Stimulated activated CD8-positive, alpha-beta memory T cell treated with anti-CD3 and anti-CD28 coated beads, Interleukin-2, amount 100 ng/mL, for 1 hour (primary cell): Measurements from ENCODE around the gene GPR62.

ENCODE experiments used
- DNase-seq, 2 donors: peaks; one replicate each; pipeline ENCODE4 v3.0.0-alpha.2; 2020; ENCODE audit warnings: low read depth in 2 of 2

The GPR62 gene

GRCh38 chr3:51954713-51955112 is 468 bp upstream of the GPR62 start:
- no peak for DNase-seq

- no peak for DNase-seq
Observed at GRCh38 chr3:51955893-51956770, 951 bp downstream of the GPR62 start.

GRCh38 chr3:51957520-51958205 is 2.5 kb downstream of the GPR62 start:
- no peak for DNase-seq

- no peak for DNase-seq
Observed at GRCh38 chr3:51958603-51959521, 3.7 kb downstream of the GPR62 start.

DNA sequence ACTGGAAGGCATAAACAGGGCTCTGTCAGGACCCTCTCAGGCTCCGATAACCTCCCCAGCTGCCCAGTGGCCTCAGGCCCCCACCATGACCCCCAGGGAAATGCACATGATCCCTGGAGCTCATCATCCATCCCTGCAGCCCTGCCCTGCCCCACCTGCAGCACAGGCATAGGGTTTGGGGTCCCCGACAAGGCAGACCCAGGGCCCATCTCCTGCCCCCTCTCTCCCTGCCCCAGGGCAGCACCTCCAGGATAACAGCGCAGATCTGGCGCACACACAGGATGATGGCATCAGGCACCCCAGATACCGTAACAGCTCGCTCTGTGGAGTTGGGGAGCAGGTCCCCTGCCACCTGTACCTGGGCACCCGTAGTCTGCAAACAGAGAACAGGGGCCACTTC is 4.5 kb downstream of the GPR62 start:
- DNase-seq: no peak

DNA sequence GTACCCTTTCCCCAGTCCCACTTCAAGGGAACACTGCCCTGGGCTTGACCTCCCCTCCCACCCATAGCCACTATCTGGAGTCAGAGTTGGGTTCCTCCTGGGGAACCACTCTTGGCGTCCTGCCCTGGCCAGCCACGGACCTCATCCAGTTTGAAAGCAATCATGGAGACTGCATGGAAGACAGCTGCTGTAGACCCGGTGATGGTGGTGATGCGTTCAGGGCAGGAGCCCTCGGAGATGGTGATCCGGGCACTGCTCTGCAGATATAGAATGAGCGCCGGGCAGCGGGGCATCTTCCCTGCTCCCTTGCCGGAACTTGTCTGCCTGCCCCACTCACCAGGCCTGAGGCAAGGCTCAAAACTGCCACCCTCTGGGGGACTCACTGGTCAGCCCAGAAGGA is 5.2 kb downstream of the GPR62 start:
- no peak for DNase-seq

DNA sequence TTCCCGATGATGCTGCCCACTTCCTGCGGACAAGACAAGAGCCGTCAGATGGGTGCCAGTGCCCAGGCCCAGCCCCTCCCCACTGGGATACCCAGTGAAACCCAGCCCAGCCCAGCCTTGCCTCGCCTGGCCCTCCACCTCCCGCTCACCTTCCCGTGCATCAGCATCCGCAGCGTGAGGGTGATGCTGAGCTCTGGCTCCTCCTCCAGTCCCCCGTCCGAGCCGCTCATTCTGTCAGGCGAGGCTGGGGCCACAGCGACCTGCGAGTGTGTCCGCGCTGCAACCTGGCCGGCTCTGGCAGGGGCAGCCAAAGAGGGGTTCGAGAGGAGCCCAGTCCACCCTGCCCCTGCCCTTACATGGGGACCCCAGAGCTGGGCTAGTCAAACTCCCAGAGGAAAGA is 5.8 kb downstream of the GPR62 start:
- DNase-seq: no peak

DNA sequence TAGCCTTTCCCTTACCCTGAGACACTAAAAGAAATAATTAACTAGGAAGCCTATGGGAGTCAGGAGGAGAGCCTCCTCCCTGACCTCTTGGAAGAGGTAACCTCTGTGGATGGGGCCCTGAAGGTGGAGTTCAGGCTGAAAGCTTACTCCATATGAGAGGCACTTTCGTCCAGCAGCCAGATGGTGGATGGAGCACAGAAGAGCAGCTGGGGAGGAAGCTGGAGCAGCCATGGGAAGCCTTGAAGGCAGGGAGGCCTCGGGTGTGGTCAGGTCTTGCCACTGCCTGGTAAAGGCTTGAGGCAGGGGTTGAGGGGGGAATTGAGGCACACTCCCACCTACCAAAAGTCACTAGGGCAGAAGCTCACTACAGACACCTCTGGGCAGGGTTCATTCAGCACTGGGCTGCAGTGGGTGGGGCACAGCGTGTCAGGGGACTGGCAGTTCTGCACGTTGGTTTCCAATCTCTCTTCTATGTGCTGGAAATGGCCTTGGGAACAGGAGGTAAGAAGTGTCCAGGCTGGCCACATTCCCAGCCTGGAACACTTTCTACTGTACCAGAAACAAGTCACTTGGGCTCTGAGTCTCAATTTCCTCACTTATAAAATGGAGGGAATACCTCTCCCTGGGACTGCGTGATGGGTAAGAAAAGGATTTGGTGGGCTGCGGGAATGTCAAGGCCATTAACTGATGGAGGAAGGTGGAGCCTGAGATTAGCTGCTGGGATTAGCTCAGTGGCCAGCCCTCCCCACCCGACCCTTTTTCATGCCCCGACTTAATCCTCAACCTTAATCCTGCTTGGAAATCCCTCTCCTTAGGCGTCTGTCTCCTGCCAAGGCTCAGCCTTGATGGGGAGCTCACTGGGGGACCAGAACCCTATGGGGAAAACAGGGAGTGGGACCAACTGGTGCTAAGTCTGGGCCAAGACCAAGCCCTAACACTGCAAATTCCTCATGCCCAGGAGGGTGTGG is 6.7 kb downstream of the GPR62 start:
- DNase-seq: no peak

DNA sequence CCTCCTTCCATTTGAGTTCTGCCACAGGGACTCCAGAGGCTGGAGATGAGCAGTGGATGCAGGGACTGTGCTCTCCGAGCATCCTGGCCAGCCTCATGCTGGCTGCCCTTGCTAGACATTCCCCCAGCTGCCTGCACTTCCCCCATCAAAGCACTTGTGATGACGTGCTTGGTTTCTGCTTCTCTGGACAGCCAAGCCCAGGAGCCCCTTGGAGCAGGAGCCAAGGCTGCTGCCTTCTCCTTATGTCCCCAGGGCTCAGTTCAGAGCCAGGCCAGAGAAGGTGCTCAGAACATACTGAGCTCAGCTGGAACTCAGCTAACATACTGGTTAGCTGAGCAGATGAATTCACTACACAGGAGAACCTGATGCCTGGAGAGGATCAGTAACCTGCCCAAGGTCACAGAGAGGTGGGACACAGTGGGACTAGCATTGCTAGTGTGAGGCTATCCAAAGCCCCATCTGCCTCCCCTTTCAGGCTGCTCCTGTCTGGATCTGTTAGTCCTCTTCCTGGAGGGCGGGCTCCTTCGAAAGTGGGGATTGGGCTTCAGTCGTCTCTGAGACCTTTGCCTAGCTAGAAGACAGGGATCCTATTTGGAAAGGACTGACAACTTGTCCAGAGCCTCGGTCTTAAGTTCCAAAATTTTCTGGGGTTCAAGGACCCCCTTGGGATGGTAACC is 7.8 kb downstream of the GPR62 start:
- DNase-seq: no peak

DNA sequence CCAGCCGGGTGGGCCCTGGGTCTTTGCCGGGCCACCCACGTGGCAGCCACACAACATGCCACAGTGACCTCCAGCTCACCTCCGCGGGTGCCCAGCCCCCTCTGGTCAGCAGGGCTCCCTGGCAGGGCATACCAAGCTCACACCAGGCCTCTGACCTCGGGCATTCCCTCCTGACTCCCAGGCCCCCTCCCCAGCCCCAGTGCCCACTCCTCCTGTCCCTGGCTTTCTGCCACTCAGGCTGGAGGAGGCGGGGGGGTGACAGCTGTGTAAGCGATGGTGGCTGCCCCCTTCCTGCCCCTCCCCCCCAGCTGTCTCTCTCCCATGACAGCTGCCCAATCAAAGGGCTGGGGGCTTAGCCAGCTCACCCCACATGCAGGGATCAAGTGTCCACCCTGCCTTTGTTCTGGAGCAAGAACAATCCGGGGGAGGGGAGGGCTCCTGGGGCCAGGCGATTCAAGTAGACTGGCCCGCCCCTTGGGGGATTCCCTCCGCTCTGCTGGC is 8.8 kb downstream of the GPR62 start:
- no peak for DNase-seq

- no peak for DNase-seq
Observed at GRCh38 chr3:51964521-51964920, 9.3 kb downstream of the GPR62 start.

DNA sequence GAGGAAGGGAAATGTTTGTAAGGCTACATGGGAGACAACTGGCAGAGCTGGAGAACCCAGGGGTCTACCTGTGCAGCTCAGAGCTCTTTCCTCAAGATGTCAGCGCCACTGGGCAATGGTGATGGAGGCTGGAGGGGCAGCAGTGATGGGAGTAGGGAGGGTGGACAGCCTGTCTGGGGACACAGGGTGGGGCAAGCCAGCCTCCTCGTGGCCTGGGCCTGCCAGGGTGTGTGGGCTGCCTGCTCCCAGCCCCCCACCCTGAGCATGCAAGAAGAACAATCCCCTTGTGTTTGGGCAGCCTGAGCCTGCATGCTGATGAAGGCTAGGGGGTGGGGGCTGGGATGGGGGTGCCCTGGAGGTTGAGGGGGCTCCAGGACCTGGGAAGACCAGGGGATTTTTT is 10.8 kb downstream of the GPR62 start:
- DNase-seq: no peak

DNA sequence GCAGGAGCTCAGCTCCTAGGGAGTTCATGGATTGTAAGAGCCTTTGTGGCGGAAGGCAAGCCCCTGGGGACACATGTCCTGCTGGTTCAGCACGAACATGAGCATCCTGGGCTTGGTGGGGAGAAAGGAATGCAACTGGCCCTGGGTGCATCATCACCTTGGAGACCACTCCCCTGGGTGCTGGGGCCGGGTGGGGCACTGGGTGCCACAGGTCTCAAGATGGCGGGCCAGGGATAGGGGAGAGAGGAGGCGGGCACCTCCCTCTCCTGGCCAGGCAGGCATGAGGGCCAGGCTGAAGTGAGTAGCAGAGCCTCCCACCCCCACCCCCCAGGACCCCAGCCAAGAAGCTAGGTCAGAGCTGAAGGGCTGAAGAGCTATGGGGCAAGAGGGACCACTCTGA is 11.3 kb downstream of the GPR62 start:
- no peak for DNase-seq

- DNase-seq: no peak
Observed at GRCh38 chr3:51966922-51967383, 11.8 kb downstream of the GPR62 start.

DNA sequence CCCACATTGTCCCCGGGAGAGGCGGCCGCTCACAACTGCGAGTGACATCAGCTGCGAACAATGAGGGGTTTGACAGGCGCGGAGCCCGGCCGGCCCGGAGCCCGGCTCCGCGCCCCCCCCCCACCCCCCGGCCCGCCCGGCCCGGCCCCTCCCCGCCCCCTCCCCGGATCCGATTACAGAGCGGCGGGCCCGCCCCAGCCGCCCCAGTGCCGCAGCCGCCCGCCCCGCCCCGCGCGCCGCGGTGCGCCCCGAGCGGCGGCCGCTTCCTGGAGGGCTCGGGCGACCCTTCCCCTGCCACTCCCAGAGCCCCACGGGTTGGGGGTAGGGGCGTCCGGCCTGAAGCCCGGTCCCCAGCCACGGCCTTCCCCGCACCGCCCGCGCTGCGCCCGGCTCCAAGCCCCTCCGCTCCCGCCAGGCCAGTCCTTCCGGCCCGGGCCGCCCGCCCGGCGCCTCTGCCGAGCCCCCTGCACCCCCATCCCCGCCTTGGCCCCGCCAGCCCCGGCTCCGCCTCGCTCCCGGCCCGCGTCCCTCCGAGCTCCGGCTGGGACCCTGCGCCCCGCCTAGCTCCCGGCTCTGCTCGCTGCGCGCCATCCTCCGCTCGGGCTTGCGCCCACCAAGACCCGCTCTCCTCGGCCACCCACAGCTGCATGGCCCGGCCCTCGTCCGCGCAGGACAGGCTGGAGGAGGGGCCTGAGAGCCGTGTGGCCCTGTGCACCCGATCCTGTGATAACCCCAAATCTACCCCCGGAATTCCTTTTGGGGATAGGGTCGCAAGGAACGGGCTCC is 12.4 kb downstream of the GPR62 start, which contains the start of gene PCBP4:
Gene PCBP4, minus strand, starts transcription at position 71 of the 786 bp plus-strand sequence. CDS start 6,214 bp downstream, outside the sequence.
- no peak for DNase-seq

DNA sequence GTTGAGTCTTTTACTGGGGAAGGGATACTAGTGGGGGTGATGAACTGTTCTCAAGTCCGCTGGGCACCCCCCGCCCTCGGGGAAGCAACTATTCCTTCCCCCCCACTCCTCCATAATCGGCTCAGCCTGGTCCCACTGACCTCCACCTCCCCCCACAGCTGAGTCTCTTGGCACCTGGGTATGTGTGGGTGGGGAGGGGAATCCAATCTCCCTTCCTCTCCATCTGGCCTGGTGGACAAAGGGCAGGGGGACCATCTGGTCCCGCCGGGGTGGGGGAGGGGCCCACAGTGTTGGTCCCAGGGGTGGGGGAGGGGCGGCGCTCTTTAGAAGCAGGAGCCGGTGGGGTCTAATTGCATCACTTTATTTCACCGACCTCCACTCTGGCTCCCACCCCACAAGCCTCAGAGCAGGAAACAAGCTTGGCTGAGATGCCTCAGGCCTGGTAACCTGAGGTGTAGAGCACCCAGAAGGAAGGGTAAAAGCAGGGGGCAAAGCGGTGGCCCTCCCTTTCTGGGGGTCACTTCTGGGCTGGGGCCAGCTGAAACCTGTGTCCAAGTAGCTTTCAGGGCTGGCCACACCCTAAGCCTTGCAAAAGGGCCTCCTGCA is 13.1 kb downstream of the GPR62 start:
- DNase-seq: no peak

GRCh38 chr3:51968883-51969678 is 13.9 kb downstream of the GPR62 start:
- no peak for DNase-seq

- no peak for DNase-seq
Observed at GRCh38 chr3:51969841-51970240, 14.7 kb downstream of the GPR62 start.
